NK-92 (cell line): Measurements from ENCODE around the gene BLVRB.
A peak's percentile ranks its signal among the peaks of the same experiment; 100 is the strongest.
"Not testable (repeated sequence)": the region's sequence is repeated elsewhere in the genome, so short reads cannot be mapped to it uniquely, and the experiment has no call there.

Experiments used
- DNase-seq: peaks from one replicate; lab custom pipeline; 2025; ENCODE audit not compliant: unreplicated experiment; lab: John Stamatoyannopoulos, UW

The BLVRB gene

GRCh38 chr19:40465557-40466218 lies at the start of gene BLVRB:
BLVRB (minus strand) TSS chr19:40465745; CDS start chr19:40465688, 57 bp downstream.
- peak; percentile 95 for DNase-seq

- DNase-seq = no peak
Measured at GRCh38 chr19:40513741-40514315, 48.3 kb upstream of the BLVRB start.

GRCh38 chr19:40513345-40513678 lies 47.8 kb upstream of the BLVRB start:
- no peak for DNase-seq

GRCh38 chr19:40512473-40513344 lies 47.2 kb upstream of the BLVRB start:
- DNase-seq = no peak

GRCh38 chr19:40512110-40512472 lies 46.5 kb upstream of the BLVRB start:
- DNase-seq = no peak

GRCh38 chr19:40511487-40511886 lies 45.9 kb upstream of the BLVRB start:
- no peak for DNase-seq

- no peak for DNase-seq
Measured at GRCh38 chr19:40510526-40511115, 45.1 kb upstream of the BLVRB start.

- no peak for DNase-seq
Measured at GRCh38 chr19:40508739-40509260, 43.3 kb upstream of the BLVRB start.

GRCh38 chr19:40507892-40508291 lies 42.3 kb upstream of the BLVRB start:
- no peak for DNase-seq

GRCh38 chr19:40506099-40506498 lies 40.6 kb upstream of the BLVRB start:
- DNase-seq = no peak

GRCh38 chr19:40503320-40503695 lies 37.8 kb upstream of the BLVRB start:
- no peak for DNase-seq

- no peak for DNase-seq
Measured at GRCh38 chr19:40502647-40503319, 37.2 kb upstream of the BLVRB start.

GRCh38 chr19:40502081-40502480 lies 36.5 kb upstream of the BLVRB start:
- DNase-seq = no peak

- no peak for DNase-seq
Measured at GRCh38 chr19:40501599-40501998, 36.1 kb upstream of the BLVRB start.

GRCh38 chr19:40500678-40501530 lies 35.4 kb upstream of the BLVRB start:
- DNase-seq = not testable (repeated sequence)

GRCh38 chr19:40499320-40499719 lies 33.8 kb upstream of the BLVRB start:
- no peak for DNase-seq

- DNase-seq = no peak
Measured at GRCh38 chr19:40497214-40497613, 31.7 kb upstream of the BLVRB start.

GRCh38 chr19:40494191-40494838 lies 28.8 kb upstream of the BLVRB start:
- DNase-seq = no peak

GRCh38 chr19:40493778-40494177 lies 28.2 kb upstream of the BLVRB start:
- no peak for DNase-seq

- no peak for DNase-seq
Measured at GRCh38 chr19:40492274-40492673, 26.7 kb upstream of the BLVRB start.
